H1 (cell line): ENCODE results near the gene AFF1. TPM values are rescaled to one million over a fixed set of nuclear protein-coding genes. Genes with fewer than 3 reads are reported as not detected.

Experiments
- CTBP2 ChIP-seq: IDR thresholded peaks from 2 replicates; pipeline ENCODE4 v1.7.0; 2011; ENCODE audit warnings: borderline replicate concordance, mild to moderate bottlenecking, moderate library complexity, mixed read lengths, low read length; ENCODE audit not compliant: insufficient read depth, insufficient read length
- RNF2 ChIP-seq: fragments of 200-900, 300-1000 bp; sonication (generic); IDR thresholded peaks from 2 replicates; pipeline ENCODE4 v1.7.1; 2016; ENCODE audit warnings: borderline replicate concordance, low read depth, mild to moderate bottlenecking, antibody characterized with exemption, low read length; ENCODE audit not compliant: poor library complexity, severe bottlenecking; ENCODE audit errors: missing control alignments
- YY1 ChIP-seq: IDR thresholded peaks from 2 replicates; pipeline ENCODE4 v1.6.1; 2011; ENCODE audit warnings: low read depth, mild to moderate bottlenecking, low read length
- polyA plus RNA-seq, 7 experiments: library from polyadenylated mRNA; depleted of rRNA in 3 of 7; stranded (reverse) in 5 of 7; unstranded in 2 of 7; fragments of >200 nt in 5 of 7; fragments of 200-250 nt in 2 of 7; gene quantifications; 1 replicate in 5 of 7; 2 replicates in 1 of 7; 4 replicates in 1 of 7; pipeline versions ENCODE4 v1.2.1 to v1.2.3, GENCODE V29; 2011 to 2013; ENCODE audit warnings: missing spikeins in 2 of 7, mixed read lengths in 2 of 7
- total RNA-seq: library from RNA; stranded (reverse); fragmentation: NEBNext Ultra II Directional; extraction: Animal tissue kit (Norgen Biotek cat#: 25700); gene quantifications from 2 replicates; pipeline ENCODE4 v1.2.1, GENCODE V29; 2021
- TF ChIP-seq, protein P1 (sequence below): IDR thresholded peaks from 2 replicates; pipeline ENCODE4 v1.6.1; 2012; ENCODE audit warnings: low read length, inconsistent platforms
- TF ChIP-seq, protein P2 (sequence below): IDR thresholded peaks from 2 replicates; pipeline ENCODE4 v1.6.1; 2011; ENCODE audit warnings: low read length, improper control_type of control experiment

The AFF1 gene
- total and polyA plus RNA-seq, 2 of the 8 experiments (the other 6 are each of a cell fraction or from before 2014, with no cell fraction given), result 14.8 to 85.5 TPM

DNA sequence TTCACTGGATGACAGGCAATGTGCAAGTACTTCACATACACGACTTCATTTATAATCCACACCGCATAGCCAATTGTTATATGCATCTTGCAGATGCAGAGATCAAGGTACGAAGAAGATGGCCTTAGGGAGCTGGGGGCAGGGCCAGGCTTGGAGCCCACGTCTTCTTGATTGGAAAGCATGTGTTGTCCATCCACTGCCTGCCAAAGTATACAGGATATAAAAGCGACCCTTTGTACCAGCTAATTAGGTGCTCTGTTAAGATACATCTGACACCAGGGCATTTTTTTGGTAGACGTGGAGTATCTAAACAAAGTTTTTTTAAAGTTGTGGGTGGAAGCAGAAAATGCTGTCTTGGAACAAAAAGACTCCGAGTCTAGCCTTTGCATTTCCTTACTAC is 44.0 kb upstream of the AFF1 start (continued):
- TF ChIP-seq, protein P1, sequence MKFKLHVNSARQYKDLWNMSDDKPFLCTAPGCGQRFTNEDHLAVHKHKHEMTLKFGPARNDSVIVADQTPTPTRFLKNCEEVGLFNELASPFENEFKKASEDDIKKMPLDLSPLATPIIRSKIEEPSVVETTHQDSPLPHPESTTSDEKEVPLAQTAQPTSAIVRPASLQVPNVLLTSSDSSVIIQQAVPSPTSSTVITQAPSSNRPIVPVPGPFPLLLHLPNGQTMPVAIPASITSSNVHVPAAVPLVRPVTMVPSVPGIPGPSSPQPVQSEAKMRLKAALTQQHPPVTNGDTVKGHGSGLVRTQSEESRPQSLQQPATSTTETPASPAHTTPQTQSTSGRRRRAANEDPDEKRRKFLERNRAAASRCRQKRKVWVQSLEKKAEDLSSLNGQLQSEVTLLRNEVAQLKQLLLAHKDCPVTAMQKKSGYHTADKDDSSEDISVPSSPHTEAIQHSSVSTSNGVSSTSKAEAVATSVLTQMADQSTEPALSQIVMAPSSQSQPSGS, result no peak
- TF ChIP-seq RNF2 (no peak), CTBP2 (no peak), YY1 (no peak)
- TF ChIP-seq, protein P2, sequence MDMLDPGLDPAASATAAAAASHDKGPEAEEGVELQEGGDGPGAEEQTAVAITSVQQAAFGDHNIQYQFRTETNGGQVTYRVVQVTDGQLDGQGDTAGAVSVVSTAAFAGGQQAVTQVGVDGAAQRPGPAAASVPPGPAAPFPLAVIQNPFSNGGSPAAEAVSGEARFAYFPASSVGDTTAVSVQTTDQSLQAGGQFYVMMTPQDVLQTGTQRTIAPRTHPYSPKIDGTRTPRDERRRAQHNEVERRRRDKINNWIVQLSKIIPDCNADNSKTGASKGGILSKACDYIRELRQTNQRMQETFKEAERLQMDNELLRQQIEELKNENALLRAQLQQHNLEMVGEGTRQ, result no peak
